GM23338 (cell line): ENCODE data around the gene CSTPP1. TPM values are rescaled to one million over a fixed set of nuclear protein-coding genes. Genes with fewer than 3 reads are reported as not detected.
"Not testable (repeated sequence)": the region's sequence is repeated elsewhere in the genome, so short reads cannot be mapped to it uniquely, and the experiment has no call there.

ENCODE experiments used
- ATAC-seq: fragments of 200-7000 bp; cut with Tn5 transposase; 3 replicates; pipeline ENCODE4 v1.9.1; 2020
- DNase-seq: peaks from one replicate; pipeline ENCODE4 v3.0.0-alpha.2; 2015; ENCODE audit warnings: low spot score
- H2AFZ ChIP-seq: fragments of 200-600 bp; sonication (generic); 2 replicates; pipeline ENCODE4 v1.8.0; 2016; ENCODE audit warnings: antibody characterized with exemption, mild to moderate bottlenecking, moderate library complexity
- H3F3A ChIP-seq: fragments of 200-600 bp; sonication (generic); replicated peaks from 2 replicates; pipeline ENCODE4 v1.8.0; 2017; ENCODE audit warnings: antibody characterized with exemption, mixed run types, low read depth
- H3K27ac ChIP-seq: fragments of 200-600 bp; sonication (generic); 2 replicates; pipeline ENCODE4 v1.6.1; 2016; ENCODE audit warnings: low read depth
- H3K27me3 ChIP-seq: fragments of 200-600 bp; sonication (generic); 2 replicates; pipeline ENCODE4 v1.8.0; 2016; ENCODE audit warnings: mild to moderate bottlenecking, mixed run types, moderate library complexity; ENCODE audit not compliant: insufficient read depth
- H3K36me3 ChIP-seq: fragments of 200-600 bp; sonication (generic); 2 replicates; pipeline ENCODE4 v1.8.0; 2016; ENCODE audit warnings: mild to moderate bottlenecking; ENCODE audit not compliant: insufficient read depth
- H3K4me1 ChIP-seq: fragments of 200-600 bp; sonication (generic); 2 replicates; pipeline ENCODE4 v1.8.0; 2016; ENCODE audit warnings: mild to moderate bottlenecking, moderate library complexity; ENCODE audit not compliant: insufficient read depth
- H3K4me2 ChIP-seq: fragments of 200-600 bp; sonication (generic); 2 replicates; pipeline ENCODE4 v1.7.1; 2017; ENCODE audit warnings: mixed run types
- H3K4me3 ChIP-seq: fragments of 200-600 bp; sonication (generic); 2 replicates; pipeline ENCODE4 v1.6.1; 2016; ENCODE audit warnings: mixed run types
- H3K79me2 ChIP-seq: fragments of 200-600 bp; sonication (generic); replicated peaks from 2 replicates; pipeline ENCODE4 v1.8.0; 2017; ENCODE audit warnings: mild to moderate bottlenecking; ENCODE audit not compliant: insufficient read depth
- H3K9me2 ChIP-seq: fragments of 200-600 bp; sonication (generic); 2 replicates; pipeline ENCODE4 v1.8.0; 2017; ENCODE audit not compliant: insufficient read depth
- H4K20me1 ChIP-seq: fragments of 200-600 bp; sonication (generic); replicated peaks from 2 replicates; pipeline ENCODE4 v1.8.0; 2017; ENCODE audit warnings: mild to moderate bottlenecking; ENCODE audit not compliant: insufficient read depth
- H3K27ac Mint-ChIP-seq: 2 replicates; pipeline ENCODE4 v1.8.0; 2020; ENCODE audit warnings: inconsistent platforms, mild to moderate bottlenecking, moderate library complexity, mixed read lengths
- H3K27me3 Mint-ChIP-seq: 3 replicates; pipeline ENCODE4 v1.8.0; 2022; ENCODE audit warnings: low read depth, mild to moderate bottlenecking, moderate library complexity, mixed read lengths, inconsistent platforms; ENCODE audit not compliant: insufficient read depth, poor library complexity
- H3K36me3 Mint-ChIP-seq: 3 replicates; pipeline ENCODE4 v1.8.0; 2021; ENCODE audit warnings: low read depth, mild to moderate bottlenecking, inconsistent platforms, moderate library complexity, mixed read lengths
- H3K4me1 Mint-ChIP-seq: 3 replicates; pipeline ENCODE4 v1.8.0; 2020; ENCODE audit warnings: mild to moderate bottlenecking, inconsistent platforms, mixed read lengths
- H3K4me3 Mint-ChIP-seq: 3 replicates; pipeline ENCODE4 v1.8.0; 2021; ENCODE audit warnings: moderate library complexity, mild to moderate bottlenecking, inconsistent platforms, mixed read lengths
- H3K9me3 Mint-ChIP-seq: 3 replicates; pipeline ENCODE4 v1.8.0; 2020; ENCODE audit warnings: moderate library complexity, mild to moderate bottlenecking, inconsistent platforms, mixed read lengths
- NANOG ChIP-seq: IDR thresholded peaks from 2 replicates; pipeline ENCODE4 v1.6.1; 2016; ENCODE audit warnings: antibody characterized with exemption, borderline replicate concordance
- STAT1 ChIP-seq: IDR thresholded peaks from one replicate; pipeline ENCODE4 v1.6.1; 2016; ENCODE audit warnings: antibody characterized with exemption; ENCODE audit not compliant: unreplicated experiment
- ZNF114 ChIP-seq: fragments of 250-450 bp; sonication (Bioruptor Pico); IDR thresholded peaks from 2 replicates; pipeline ENCODE4 v1.5.0; 2020; ENCODE audit warnings: mild to moderate bottlenecking, moderate library complexity
- polyA plus RNA-seq: library from polyadenylated mRNA; unstranded; fragments of >200 nt; fragmentation: Nextera tagmentation; extraction: Ambion mirVana; gene quantifications from 2 replicates; pipeline ENCODE4 v1.2.1, GENCODE V29; 2016
- total RNA-seq: library from RNA; depleted of rRNA; stranded (reverse); fragments of >200 nt; shearing (Covaris generic); gene quantifications from 2 replicates; pipeline ENCODE4 v1.2.3, GENCODE V29; 2014
- TF ChIP-seq, protein P1 (sequence below): IDR thresholded peaks from 2 replicates; pipeline ENCODE4 v1.6.1; 2016; ENCODE audit warnings: antibody characterized with exemption
- TF ChIP-seq, protein P2 (sequence below): fragments of 250-450 bp; sonication (Bioruptor Pico); IDR thresholded peaks from 2 replicates; pipeline ENCODE4 v1.5.0; 2020; ENCODE audit warnings: mild to moderate bottlenecking, moderate library complexity

CSTPP1 gene
- total and polyA plus RNA-seq, 2 experiments from 2014 or later = 23.5 to 42.6 TPM

DNA sequence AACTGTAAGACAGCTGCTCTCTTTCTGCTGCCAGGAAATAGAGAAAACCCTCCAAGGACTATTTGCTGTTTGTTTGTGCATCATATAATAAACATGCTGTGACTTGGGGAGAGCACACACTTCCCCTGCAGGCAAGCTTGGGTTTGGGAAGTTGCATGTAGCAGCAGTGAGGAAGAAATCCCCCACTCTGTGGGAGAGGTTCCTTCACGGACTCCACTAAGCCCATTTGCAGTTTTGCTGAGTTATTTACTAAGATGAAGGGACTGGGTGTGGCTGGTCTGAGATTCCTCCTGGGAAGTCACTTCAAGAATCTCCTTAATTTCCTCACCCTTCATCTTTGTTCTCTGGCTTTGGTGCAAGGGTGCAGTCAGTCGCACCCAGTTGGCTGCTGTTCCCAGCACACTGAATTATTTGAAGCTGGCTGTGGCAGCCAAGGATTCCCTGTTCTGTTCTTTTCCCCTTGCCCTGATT, 135.3 kb downstream of the CSTPP1 start (continued):
- TF ChIP-seq, protein P1, sequence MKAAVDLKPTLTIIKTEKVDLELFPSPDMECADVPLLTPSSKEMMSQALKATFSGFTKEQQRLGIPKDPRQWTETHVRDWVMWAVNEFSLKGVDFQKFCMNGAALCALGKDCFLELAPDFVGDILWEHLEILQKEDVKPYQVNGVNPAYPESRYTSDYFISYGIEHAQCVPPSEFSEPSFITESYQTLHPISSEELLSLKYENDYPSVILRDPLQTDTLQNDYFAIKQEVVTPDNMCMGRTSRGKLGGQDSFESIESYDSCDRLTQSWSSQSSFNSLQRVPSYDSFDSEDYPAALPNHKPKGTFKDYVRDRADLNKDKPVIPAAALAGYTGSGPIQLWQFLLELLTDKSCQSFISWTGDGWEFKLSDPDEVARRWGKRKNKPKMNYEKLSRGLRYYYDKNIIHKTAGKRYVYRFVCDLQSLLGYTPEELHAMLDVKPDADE = no peak
- no peak for TF ChIP-seq NANOG

DNA sequence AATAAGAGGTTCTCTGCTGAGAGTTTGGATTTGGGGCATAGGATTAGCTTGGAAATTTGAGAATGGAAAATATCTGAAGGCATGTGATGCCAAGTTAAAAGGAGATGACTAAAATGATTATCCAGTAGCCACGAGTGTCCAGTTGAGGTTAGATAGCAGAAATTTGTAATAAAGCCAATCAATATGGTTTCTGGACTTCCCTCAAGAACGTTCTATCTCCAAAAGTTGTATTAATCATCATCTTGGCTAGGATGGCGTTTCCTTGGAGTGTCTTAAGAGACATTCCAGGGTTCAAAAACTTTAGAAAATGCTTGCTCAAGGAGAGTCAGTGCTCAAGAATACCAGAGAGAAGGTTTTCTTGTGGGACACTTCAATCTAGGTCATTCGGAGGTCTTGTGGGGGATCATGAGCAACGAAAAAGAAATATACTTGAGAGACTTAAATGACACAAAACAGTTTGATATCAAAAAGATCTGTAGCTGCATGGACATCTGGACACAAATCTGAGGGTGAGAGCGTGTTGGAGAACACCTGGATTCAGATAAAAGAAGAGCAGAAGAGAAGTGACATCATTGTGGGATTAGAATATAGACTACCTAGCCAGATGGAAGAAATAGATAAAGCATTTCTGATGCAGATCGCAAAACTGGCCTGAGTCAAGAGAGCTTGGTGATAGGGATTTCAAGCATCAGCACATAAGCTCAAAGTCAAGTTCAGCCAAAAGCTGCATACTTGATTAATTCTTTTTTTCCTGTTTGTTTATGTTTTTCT, 142.4 kb downstream of the CSTPP1 start:
- H4K20me1 ChIP-seq = no peaks in the 10 kb centered on the region
- Mint-ChIP-seq H3K36me3 (no peaks in the 10 kb centered on the region), H3K27me3 (no peaks in the 10 kb centered on the region), H3K27ac (no peak overlapping the region), H3K4me1 (no peaks in the 10 kb centered on the region), H3K9me3 (no peaks in the 10 kb centered on the region), H3K4me3 (no peak overlapping the region)
- DNase-seq (no peak), ATAC-seq (no peak)
- H3K4me3 ChIP-seq = no peak overlapping the region
- TF ChIP-seq ZNF114 (no peak), STAT1 (no peak)
- TF ChIP-seq, protein P2, sequence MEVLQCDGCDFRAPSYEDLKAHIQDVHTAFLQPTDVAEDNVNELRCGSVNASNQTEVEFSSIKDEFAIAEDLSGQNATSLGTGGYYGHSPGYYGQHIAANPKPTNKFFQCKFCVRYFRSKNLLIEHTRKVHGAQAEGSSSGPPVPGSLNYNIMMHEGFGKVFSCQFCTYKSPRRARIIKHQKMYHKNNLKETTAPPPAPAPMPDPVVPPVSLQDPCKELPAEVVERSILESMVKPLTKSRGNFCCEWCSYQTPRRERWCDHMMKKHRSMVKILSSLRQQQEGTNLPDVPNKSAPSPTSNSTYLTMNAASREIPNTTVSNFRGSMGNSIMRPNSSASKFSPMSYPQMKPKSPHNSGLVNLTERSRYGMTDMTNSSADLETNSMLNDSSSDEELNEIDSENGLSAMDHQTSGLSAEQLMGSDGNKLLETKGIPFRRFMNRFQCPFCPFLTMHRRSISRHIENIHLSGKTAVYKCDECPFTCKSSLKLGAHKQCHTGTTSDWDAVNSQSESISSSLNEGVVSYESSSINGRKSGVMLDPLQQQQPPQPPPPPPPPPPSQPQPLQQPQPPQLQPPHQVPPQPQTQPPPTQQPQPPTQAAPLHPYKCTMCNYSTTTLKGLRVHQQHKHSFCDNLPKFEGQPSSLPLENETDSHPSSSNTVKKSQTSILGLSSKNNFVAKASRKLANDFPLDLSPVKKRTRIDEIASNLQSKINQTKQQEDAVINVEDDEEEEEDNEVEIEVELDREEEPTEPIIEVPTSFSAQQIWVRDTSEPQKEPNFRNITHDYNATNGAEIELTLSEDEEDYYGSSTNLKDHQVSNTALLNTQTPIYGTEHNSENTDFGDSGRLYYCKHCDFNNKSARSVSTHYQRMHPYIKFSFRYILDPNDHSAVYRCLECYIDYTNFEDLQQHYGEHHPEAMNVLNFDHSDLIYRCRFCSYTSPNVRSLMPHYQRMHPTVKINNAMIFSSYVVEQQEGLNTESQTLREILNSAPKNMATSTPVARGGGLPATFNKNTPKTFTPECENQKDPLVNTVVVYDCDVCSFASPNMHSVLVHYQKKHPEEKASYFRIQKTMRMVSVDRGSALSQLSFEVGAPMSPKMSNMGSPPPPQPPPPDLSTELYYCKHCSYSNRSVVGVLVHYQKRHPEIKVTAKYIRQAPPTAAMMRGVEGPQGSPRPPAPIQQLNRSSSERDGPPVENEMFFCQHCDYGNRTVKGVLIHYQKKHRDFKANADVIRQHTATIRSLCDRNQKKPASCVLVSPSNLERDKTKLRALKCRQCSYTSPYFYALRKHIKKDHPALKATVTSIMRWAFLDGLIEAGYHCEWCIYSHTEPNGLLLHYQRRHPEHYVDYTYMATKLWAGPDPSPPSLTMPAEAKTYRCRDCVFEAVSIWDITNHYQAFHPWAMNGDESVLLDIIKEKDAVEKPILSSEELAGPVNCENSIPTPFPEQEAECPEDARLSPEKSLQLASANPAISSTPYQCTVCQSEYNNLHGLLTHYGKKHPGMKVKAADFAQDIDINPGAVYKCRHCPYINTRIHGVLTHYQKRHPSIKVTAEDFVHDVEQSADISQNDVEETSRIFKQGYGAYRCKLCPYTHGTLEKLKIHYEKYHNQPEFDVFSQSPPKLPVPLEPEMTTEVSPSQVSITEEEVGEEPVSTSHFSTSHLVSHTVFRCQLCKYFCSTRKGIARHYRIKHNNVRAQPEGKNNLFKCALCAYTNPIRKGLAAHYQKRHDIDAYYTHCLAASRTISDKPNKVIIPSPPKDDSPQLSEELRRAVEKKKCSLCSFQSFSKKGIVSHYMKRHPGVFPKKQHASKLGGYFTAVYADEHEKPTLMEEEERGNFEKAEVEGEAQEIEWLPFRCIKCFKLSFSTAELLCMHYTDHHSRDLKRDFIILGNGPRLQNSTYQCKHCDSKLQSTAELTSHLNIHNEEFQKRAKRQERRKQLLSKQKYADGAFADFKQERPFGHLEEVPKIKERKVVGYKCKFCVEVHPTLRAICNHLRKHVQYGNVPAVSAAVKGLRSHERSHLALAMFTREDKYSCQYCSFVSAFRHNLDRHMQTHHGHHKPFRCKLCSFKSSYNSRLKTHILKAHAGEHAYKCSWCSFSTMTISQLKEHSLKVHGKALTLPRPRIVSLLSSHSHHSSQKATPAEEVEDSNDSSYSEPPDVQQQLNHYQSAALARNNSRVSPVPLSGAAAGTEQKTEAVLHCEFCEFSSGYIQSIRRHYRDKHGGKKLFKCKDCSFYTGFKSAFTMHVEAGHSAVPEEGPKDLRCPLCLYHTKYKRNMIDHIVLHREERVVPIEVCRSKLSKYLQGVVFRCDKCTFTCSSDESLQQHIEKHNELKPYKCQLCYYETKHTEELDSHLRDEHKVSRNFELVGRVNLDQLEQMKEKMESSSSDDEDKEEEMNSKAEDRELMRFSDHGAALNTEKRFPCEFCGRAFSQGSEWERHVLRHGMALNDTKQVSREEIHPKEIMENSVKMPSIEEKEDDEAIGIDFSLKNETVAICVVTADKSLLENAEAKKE (CRISPR knock-in tag) = no peak
- H3K79me2 ChIP-seq = no peaks in the 10 kb centered on the region
- H3K9me2 ChIP-seq = no peaks in the 10 kb centered on the region
- H3K27me3 ChIP-seq = no peaks in the 10 kb centered on the region
- H3K4me2 ChIP-seq = no peak overlapping the region
- no peaks in the 10 kb centered on the region for H3K4me1 ChIP-seq
- H3K36me3 ChIP-seq = no peaks in the 10 kb centered on the region
- no peaks in the 10 kb centered on the region for H3F3A ChIP-seq
- H3K27ac ChIP-seq = no peak overlapping the region
- H2AFZ ChIP-seq = no peak overlapping the region

DNA sequence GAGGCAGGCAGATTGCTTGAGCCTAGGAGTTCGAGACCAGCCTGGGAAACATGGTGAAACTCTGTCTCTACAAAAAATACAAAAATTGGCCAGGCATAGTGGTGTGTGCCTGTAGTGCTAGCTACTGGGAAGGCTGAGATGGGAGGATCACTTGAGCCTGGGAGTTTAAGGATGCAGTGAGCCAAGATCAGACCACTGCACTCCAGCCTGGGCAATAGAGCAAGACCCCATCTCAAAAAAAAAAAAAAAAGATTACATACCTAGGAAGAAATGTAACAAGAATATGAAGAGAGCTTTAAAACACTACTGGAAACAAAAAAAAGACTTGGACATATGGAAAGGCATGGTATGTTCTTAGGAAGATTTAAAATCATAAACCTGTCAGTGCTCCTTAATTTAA, 144.2 kb downstream of the CSTPP1 start:
- H3K4me1 ChIP-seq, ATAC-seq, H3K4me2 ChIP-seq, H3K4me1 Mint-ChIP-seq, H3K27ac ChIP-seq, H3K36me3 ChIP-seq, H3K4me3 ChIP-seq, H3F3A ChIP-seq, H2AFZ ChIP-seq, H3K79me2 ChIP-seq, H3K27me3 Mint-ChIP-seq, H3K36me3 Mint-ChIP-seq, DNase-seq, H3K27me3 ChIP-seq, H3K9me2 ChIP-seq, H3K4me3 Mint-ChIP-seq, H3K9me3 Mint-ChIP-seq, H3K27ac Mint-ChIP-seq, H4K20me1 ChIP-seq: not testable (repeated sequence)
